ENCODE measurements around the gene GPR42.

DNA sequence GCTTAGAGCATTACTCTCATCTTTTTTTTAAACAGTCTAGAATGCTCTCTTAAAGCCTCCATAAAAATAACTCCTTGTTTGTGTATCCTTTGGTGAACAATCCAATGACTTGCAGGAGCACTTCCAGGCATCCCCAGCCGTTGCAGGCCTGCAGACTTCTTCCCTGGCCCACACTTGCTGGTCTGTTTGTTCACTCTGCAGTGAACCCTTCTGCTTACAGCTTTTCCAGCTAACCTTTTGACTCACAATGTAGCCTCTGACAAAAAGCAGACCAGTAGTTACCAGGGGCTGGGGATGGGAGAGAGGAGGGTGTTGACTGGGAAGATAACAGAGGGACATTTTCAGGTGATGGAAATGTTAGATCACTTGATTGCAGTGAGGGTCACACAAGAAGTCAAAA is 9.1 kb downstream of the GPR42 start:
- TF ChIP-seq EGR1 (IDR thresholded peaks at IDR 0.05) = no peak
- no peak for TF ChIP-seq RAD21 (IDR thresholded peaks at IDR 0.05; ENCODE audit: low read depth)

Data from Ishikawa (cell line).